Vagina (tissue), 2 donors: ENCODE results near the gene WWOX. TPM values are rescaled to one million over a fixed set of nuclear protein-coding genes. Genes with fewer than 3 reads are reported as not detected.

Experiments
- DNase-seq, 2 donors: peaks; one replicate each; pipeline ENCODE4 v3.0.0-alpha.2; 2017; ENCODE audit errors: extremely low spot score in 2 of 2
- H3K27ac ChIP-seq: fragments of 200-600 bp; sonication (generic); one replicate; pipeline ENCODE4 v1.5.1; 2019
- H3K27me3 ChIP-seq: fragments of 200-600 bp; sonication (generic); one replicate; pipeline ENCODE4 v1.5.1; 2019
- H3K36me3 ChIP-seq, 2 donors: fragments of 200-600 bp; sonication (generic); one replicate each; pipeline ENCODE4 v1.5.1; 2017 to 2019
- H3K4me1 ChIP-seq: fragments of 200-600 bp; sonication (generic); one replicate; pipeline ENCODE4 v1.5.1; 2019
- H3K4me3 ChIP-seq, 2 donors: fragments of 200-600 bp; sonication (generic); 1 replicate in 1 of 2; 2 replicates in 1 of 2; pipeline ENCODE4 v1.5.1; 2016 to 2019
- H3K9me3 ChIP-seq: fragments of 200-600 bp; sonication (generic); one replicate; pipeline ENCODE4 v1.5.1; 2019
- POLR2A ChIP-seq, 2 donors: fragments of 450-650 bp; IDR thresholded peaks; one replicate each; pipeline ENCODE4 v1.6.1; 2017; ENCODE audit warnings: antibody characterized with exemption in 2 of 2, mild to moderate bottlenecking in 2 of 2, moderate library complexity in 2 of 2
- POLR2AphosphoS5 ChIP-seq, 2 donors: sonication (generic); formaldehyde crosslinking; IDR thresholded peaks; one replicate each; pipeline ENCODE4 v1.9.0; 2017; ENCODE audit warnings: antibody characterized with exemption in 2 of 2, mild to moderate bottlenecking in 2 of 2, low read depth in 1 of 2; ENCODE audit not compliant: insufficient read depth in 1 of 2
- intact Hi-C: fragments of 100-400 bp; cut with DNase I; formaldehyde crosslinking; loops from one replicate; pipeline ENCODE4 v1.15.1; 2023
- total RNA-seq: library from RNA; depleted of rRNA; stranded (reverse); fragments of >200 nt; gene quantifications from one replicate; pipeline ENCODE4 v1.2.3, GENCODE V29; 2016
- TF ChIP-seq, protein P1 (sequence below), 3 experiments: fragments of 450-650 bp in 2 of 3; fragments of 200-600 bp in 1 of 3; sonication (generic) in 1 of 3; IDR thresholded peaks; one replicate each; pipeline ENCODE4 v1.5.1; 2017 to 2019; ENCODE audit warnings: antibody characterized with exemption in 3 of 3, mild to moderate bottlenecking in 2 of 3, moderate library complexity in 2 of 3

Gene WWOX
- total RNA-seq, 1 donor from 2014 or later = 33.1 TPM

GRCh38 chr16:78829280-78829679, 729.8 kb downstream of the WWOX start:
- TF ChIP-seq POLR2AphosphoS5 (IDR thresholded peaks at IDR 0.05; ENCODE audit: insufficient read depth in 1 of 2, low read depth in 1 of 2) = no peak
- no peak for TF ChIP-seq POLR2A (IDR thresholded peaks at IDR 0.05)
- TF ChIP-seq, protein P1, sequence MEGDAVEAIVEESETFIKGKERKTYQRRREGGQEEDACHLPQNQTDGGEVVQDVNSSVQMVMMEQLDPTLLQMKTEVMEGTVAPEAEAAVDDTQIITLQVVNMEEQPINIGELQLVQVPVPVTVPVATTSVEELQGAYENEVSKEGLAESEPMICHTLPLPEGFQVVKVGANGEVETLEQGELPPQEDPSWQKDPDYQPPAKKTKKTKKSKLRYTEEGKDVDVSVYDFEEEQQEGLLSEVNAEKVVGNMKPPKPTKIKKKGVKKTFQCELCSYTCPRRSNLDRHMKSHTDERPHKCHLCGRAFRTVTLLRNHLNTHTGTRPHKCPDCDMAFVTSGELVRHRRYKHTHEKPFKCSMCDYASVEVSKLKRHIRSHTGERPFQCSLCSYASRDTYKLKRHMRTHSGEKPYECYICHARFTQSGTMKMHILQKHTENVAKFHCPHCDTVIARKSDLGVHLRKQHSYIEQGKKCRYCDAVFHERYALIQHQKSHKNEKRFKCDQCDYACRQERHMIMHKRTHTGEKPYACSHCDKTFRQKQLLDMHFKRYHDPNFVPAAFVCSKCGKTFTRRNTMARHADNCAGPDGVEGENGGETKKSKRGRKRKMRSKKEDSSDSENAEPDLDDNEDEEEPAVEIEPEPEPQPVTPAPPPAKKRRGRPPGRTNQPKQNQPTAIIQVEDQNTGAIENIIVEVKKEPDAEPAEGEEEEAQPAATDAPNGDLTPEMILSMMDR (IDR thresholded peaks at IDR 0.05) = no peak
- H3K27me3 ChIP-seq = no peaks in the 10 kb centered on the region
- intact Hi-C loops = no loop called here
- H3K36me3 ChIP-seq = no peaks in the 10 kb centered on the region
- no peak for DNase-seq
- H3K4me3 ChIP-seq = no peak overlapping the region
- H3K27ac ChIP-seq = no peak overlapping the region
- H3K4me1 ChIP-seq = no peaks in the 10 kb centered on the region
- H3K9me3 ChIP-seq = no peaks in the 10 kb centered on the region

DNA sequence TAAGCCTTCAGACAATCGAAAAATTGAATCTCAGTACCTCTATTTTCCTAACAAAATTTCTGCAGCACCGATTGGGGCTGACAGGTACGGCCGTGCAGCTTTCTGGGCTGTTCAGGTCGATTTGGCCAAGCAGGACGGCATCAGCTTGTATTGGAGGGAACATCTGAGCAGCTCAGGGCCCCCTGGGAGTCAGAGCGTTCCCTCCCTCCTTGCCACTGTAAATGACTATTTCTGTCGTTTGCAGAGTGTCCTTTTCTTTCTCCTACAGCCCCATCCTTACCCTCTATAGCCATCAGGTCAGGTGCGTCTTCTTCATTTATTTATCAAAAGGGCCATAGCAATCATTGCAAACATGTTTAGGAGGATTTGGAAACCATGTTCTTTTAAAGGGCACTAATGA, 731.1 kb downstream of the WWOX start:
- TF ChIP-seq, protein P1 (IDR thresholded peaks at IDR 0.05) = no peak
- TF ChIP-seq POLR2A (IDR thresholded peaks at IDR 0.05) = no peak
- no peak for TF ChIP-seq POLR2AphosphoS5 (IDR thresholded peaks at IDR 0.05; ENCODE audit: insufficient read depth in 1 of 2, low read depth in 1 of 2)
- Histone ChIP-seq H3K4me1 (no peaks in the 10 kb centered on the region), H3K4me3 (no peak overlapping the region), H3K9me3 (no peaks in the 10 kb centered on the region), H3K27ac (no peak overlapping the region), H3K27me3 (no peaks in the 10 kb centered on the region), H3K36me3 (no peaks in the 10 kb centered on the region)
- DNase-seq = no peak
- intact Hi-C loops = no loop called here

DNA sequence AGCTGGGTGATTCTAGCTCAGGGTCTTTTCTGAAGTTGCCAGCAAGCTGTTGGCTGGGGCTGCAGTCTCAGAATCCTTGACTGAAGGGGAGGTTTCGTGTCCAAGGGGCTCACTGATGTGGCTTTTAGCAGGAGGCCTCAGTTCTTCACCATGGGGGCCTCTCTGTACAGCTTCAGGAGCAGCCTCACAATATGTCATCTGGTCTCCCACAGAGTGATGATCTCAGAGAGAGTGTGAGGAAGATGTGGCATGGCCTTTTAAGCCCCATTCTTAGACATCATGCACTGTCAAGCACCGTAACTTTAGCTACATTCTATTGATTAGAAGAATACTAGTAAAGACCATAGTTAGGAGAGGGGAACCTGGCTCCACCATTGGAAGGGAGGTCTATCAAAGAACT, 732.6 kb downstream of the WWOX start:
- H3K27me3 ChIP-seq = no peaks in the 10 kb centered on the region
- H3K9me3 ChIP-seq = no peaks in the 10 kb centered on the region
- no peak for DNase-seq
- no peak for TF ChIP-seq POLR2AphosphoS5 (IDR thresholded peaks at IDR 0.05; ENCODE audit: insufficient read depth in 1 of 2, low read depth in 1 of 2)
- TF ChIP-seq, protein P1 (IDR thresholded peaks at IDR 0.05) = no peak
- TF ChIP-seq POLR2A (IDR thresholded peaks at IDR 0.05) = no peak
- H3K36me3 ChIP-seq = no peaks in the 10 kb centered on the region
- H3K4me1 ChIP-seq = no peaks in the 10 kb centered on the region
- intact Hi-C loops = no loop called here
- no peak overlapping the region for H3K4me3 ChIP-seq
- no peak overlapping the region for H3K27ac ChIP-seq

DNA sequence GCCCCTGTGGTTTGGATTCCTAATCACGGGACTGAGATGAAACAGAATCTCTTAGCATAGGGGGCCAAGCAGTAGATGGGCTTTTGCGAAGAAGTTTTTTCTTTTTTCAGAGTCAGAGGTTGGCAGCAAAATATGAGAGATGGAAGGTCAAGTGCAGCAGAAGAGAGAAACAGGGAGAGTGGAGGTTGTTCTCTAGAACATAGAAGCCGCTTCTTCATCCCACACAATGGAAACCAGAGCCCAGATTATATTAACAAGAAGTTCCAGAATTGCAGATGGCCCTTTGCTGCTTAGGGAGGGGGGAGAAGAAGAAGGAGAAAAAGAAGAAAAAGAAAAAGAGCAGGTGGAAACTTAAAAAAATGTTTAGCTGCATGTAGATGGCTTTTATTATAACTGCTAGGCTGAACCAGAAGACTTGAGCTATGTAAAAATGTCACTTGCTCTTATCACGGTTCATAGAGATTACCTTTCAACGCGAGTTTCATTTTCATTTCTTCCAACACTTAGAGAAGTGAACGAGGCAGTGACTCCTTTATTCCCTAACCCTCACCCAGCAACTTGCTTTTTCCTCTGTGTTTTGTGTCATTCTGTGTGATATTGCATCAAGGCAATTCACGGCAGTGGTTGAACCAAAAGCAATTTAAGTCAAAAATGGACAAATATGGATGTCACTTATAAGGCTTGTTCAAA, 737.5 kb downstream of the WWOX start:
- Histone ChIP-seq H3K4me1 (no peaks in the 10 kb centered on the region), H3K9me3 (no peaks in the 10 kb centered on the region), H3K36me3 (no peaks in the 10 kb centered on the region), H3K27ac (no peak overlapping the region), H3K27me3 (no peaks in the 10 kb centered on the region), H3K4me3 (no peak overlapping the region)
- TF ChIP-seq, protein P1 (IDR thresholded peaks at IDR 0.05) = no peak
- TF ChIP-seq POLR2A (IDR thresholded peaks at IDR 0.05) = no peak
- TF ChIP-seq POLR2AphosphoS5 (IDR thresholded peaks at IDR 0.05; ENCODE audit: insufficient read depth in 1 of 2, low read depth in 1 of 2) = no peak
- intact Hi-C loops = no loop called here
- DNase-seq = no peak

DNA sequence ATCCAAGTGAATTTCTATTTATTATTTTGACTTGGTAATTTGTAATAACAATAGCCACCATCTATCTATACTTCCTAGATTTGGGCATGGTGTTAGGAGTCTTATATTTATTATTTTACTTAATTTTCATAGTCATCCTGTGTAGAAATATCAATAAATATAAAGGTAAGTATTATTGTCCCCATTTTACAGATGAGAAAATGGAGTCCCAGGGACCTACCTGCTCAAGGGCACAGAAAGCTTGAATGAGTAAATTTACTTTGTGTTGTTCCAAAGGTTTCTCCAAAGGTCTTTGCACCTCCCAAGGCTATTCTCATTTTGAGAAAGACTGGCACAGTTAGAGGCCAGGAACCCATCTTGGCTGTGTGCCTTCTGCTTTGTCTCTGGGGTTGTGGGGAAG, 738.3 kb downstream of the WWOX start:
- Histone ChIP-seq H3K4me1 (no peaks in the 10 kb centered on the region), H3K9me3 (no peaks in the 10 kb centered on the region), H3K27ac (no peak overlapping the region), H3K27me3 (no peaks in the 10 kb centered on the region), H3K36me3 (no peaks in the 10 kb centered on the region), H3K4me3 (no peak overlapping the region)
- DNase-seq = no peak
- intact Hi-C loops = no loop called here
- TF ChIP-seq POLR2AphosphoS5 (IDR thresholded peaks at IDR 0.05; ENCODE audit: insufficient read depth in 1 of 2, low read depth in 1 of 2) (no peak), POLR2A (IDR thresholded peaks at IDR 0.05) (no peak)
- TF ChIP-seq, protein P1 (IDR thresholded peaks at IDR 0.05) = no peak
